DND-41 (cell line): Measurements from ENCODE around the gene RNF111.

ENCODE experiments used
- EZH2 ChIP-seq: IDR thresholded peaks from 3 replicates; pipeline ENCODE4 v1.6.1; 2012; ENCODE audit warnings: borderline replicate concordance, low read depth, mild to moderate bottlenecking, moderate library complexity, low read length, inconsistent platforms; ENCODE audit not compliant: severe bottlenecking
- TF ChIP-seq, protein P1 (sequence below): IDR thresholded peaks from 2 replicates; pipeline ENCODE4 v1.5.1; 2012; ENCODE audit warnings: borderline replicate concordance, low read length, moderate library complexity, mild to moderate bottlenecking; ENCODE audit not compliant: poor library complexity, severe bottlenecking; ENCODE audit errors: extremely low read depth

DNA sequence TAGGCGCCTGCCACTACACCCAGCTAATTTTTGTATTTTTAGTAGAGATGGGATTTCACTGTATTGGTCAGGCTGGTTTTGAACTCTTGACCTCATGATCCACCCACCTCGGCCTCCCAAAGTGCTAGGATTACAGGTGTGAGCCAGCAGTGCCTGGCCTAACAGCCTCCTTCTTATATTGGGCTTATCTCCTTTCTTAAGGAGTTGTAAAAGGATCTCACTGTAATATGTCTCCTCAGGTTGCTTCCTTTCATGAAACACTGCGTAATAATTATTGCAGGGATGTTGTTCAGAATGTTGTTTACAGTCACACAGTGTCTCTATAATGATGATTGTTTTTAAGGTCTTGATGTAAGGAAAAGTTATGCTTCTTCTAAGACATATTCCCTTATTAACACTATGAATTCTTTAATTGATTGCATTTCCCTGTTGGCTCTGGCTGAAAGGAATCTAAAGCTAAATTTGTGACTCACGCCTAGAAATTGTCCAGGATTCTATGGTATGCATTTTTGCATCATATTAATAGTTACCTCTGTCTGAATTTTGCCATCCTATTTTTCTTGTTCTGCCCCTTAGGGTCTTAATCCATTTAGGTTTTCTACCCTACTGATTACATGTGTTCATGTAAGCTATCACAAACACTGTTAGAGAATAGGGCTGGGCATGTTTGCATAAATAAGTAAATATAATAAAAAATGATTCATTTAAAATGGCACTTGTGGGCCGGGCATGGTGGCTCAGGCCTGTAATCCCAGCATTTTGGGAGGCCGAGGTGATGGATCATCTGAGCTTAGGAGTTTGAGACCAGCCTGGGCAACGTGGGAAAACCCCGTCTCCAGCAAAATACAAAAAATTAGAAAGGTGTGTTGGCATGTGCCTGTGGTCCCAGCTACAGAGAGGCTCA, 24.5 kb upstream of the RNF111 start:
- TF ChIP-seq, protein P1, sequence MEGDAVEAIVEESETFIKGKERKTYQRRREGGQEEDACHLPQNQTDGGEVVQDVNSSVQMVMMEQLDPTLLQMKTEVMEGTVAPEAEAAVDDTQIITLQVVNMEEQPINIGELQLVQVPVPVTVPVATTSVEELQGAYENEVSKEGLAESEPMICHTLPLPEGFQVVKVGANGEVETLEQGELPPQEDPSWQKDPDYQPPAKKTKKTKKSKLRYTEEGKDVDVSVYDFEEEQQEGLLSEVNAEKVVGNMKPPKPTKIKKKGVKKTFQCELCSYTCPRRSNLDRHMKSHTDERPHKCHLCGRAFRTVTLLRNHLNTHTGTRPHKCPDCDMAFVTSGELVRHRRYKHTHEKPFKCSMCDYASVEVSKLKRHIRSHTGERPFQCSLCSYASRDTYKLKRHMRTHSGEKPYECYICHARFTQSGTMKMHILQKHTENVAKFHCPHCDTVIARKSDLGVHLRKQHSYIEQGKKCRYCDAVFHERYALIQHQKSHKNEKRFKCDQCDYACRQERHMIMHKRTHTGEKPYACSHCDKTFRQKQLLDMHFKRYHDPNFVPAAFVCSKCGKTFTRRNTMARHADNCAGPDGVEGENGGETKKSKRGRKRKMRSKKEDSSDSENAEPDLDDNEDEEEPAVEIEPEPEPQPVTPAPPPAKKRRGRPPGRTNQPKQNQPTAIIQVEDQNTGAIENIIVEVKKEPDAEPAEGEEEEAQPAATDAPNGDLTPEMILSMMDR: no peak
- TF ChIP-seq EZH2: no peak
